Thyroid gland (tissue), 4 donors: ENCODE measurements around the gene ARL8B.

Experiments used
- POLR2A ChIP-seq, 2 donors: fragments of 450-650 bp; IDR thresholded peaks; one replicate each; pipeline ENCODE4 v1.6.1; 2017; ENCODE audit warnings: antibody characterized with exemption in 2 of 2, mild to moderate bottlenecking in 2 of 2, moderate library complexity in 1 of 2
- TF ChIP-seq, protein P1 (sequence below), 6 experiments: fragments of 200-600 bp in 3 of 6; fragments of 450-650 bp in 3 of 6; sonication (generic) in 3 of 6; IDR thresholded peaks; one replicate each; pipeline ENCODE4 v1.5.1; 2016 to 2019; ENCODE audit warnings: antibody characterized with exemption in 6 of 6, mild to moderate bottlenecking in 2 of 6, inconsistent platforms in 1 of 6, moderate library complexity in 1 of 6

DNA sequence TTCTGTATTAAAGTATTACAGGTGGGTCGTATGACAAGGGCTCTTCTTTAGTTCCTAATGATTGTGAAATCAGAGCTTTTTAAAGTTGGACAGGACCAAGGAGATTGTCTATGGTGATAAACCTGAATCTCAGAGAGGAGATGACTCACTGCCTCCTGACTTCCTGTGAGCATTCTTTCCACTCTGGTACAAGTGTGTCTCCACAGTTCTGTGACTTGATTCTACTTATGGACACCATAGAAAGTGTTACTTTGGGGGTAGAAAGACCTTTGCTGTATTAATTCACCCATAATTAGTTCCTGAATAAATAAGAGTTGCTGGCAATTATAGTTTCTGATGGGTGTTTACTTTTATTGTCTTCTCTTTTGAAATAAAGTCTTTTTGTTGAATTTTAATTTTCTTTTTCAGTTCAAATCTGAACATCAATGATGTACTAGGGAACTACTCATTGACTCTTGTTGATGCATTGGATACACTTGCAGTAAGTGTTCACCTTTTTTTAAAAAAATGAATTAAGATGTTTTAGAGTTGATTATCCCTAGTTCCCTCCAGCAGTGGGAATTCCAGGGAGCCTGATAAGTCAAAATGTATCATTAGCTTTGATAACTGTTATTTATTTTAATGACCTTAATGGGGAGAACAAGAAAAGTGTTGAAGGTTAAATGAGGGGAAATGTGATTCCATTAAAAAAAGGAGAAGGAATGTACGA, 72.9 kb downstream of the ARL8B start:
- TF ChIP-seq, protein P1, sequence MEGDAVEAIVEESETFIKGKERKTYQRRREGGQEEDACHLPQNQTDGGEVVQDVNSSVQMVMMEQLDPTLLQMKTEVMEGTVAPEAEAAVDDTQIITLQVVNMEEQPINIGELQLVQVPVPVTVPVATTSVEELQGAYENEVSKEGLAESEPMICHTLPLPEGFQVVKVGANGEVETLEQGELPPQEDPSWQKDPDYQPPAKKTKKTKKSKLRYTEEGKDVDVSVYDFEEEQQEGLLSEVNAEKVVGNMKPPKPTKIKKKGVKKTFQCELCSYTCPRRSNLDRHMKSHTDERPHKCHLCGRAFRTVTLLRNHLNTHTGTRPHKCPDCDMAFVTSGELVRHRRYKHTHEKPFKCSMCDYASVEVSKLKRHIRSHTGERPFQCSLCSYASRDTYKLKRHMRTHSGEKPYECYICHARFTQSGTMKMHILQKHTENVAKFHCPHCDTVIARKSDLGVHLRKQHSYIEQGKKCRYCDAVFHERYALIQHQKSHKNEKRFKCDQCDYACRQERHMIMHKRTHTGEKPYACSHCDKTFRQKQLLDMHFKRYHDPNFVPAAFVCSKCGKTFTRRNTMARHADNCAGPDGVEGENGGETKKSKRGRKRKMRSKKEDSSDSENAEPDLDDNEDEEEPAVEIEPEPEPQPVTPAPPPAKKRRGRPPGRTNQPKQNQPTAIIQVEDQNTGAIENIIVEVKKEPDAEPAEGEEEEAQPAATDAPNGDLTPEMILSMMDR (IDR thresholded peaks at IDR 0.05), result no peak
- no peak for TF ChIP-seq POLR2A (IDR thresholded peaks at IDR 0.05)
